Measurements from ENCODE around the gene SFT2D3. TPM values are rescaled to one million over a fixed set of nuclear protein-coding genes. Genes with fewer than 3 reads are reported as not detected.

The SFT2D3 gene
- total RNA-seq, 1 experiment from 2014 or later, result 4.7 TPM

DNA sequence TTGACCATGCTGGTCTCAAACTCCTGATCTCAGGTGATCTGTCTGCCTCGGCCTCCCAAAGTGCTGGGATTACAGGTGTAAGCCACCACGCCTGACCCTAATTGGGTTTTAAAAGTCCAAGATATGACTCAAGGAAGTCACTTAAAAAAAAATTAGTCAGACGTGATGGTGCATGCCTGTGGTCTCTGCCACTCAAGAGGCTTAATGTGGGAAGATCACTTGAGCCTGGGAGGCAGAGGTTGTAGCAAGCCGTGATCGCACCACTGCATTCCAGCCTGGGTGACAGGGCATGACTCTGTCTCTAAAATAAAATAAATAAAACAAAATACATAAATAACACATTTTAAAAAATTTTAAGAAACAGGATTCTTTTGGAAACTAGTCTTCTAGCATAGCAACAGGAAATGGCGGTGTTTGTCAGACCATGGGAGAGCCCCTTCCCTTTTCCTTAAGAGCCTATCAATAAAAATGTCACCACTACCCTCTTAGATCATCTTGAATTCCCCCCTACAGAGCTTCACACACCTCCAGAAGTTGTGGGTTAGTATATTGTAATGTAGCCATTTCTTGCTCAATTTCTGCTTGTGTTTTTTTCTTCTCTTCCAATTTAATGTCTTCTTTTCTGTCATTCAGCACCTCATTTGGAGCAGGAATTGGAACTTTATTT lies 20.1 kb downstream of the SFT2D3 start:
- Histone ChIP-seq H2AK5ac (ENCODE audit: insufficient read length, low read length) (no peak overlapping the region), H4K8ac (replicated peaks; ENCODE audit: insufficient read length, low read depth, low read length) (no peak overlapping the region), H3K14ac (ENCODE audit: insufficient read depth, low read length) (no peak overlapping the region), H3K23ac (ENCODE audit: insufficient read length, low read depth, low read length) (no peak overlapping the region), H2BK5ac (ENCODE audit: insufficient read length, low read length) (no peak overlapping the region), H3T11ph (ENCODE audit: low read length) (no peak overlapping the region), H4K20me1 (ENCODE audit: control insufficient read depth, insufficient read depth, insufficient read length) (no peaks in the 10 kb centered on the region), H3K27me3 (ENCODE audit: insufficient read depth, low read length) (no peaks in the 10 kb centered on the region), H3K18ac (ENCODE audit: insufficient read length, low read depth, low read length) (no peak overlapping the region), H2BK12ac (ENCODE audit: insufficient read length, low read depth, low read length) (no peak overlapping the region), H2AFZ (ENCODE audit: low read length) (no peak overlapping the region), H3K4me1 (ENCODE audit: insufficient read depth, low read length) (no peaks in the 10 kb centered on the region), H2BK120ac (ENCODE audit: low read depth, low read length, poor library complexity, severe bottlenecking) (no peak overlapping the region), H3K56ac (ENCODE audit: insufficient read length, low read depth, low read length) (no peak overlapping the region), H3K4me2 (ENCODE audit: insufficient read depth, insufficient read length, low read length) (no peak overlapping the region), H3K79me2 (ENCODE audit: insufficient read depth, low read length) (0 out of 2 replicates have a peak, but pooled peaks cover 2% of the 10 kb centered on the region), H3K4ac (ENCODE audit: low read depth, low read length) (no peak overlapping the region), H3K23me2 (ENCODE audit: insufficient read length, low read depth, low read length, poor library complexity, severe bottlenecking) (no peaks in the 10 kb centered on the region), H3K9me3 (ENCODE audit: control insufficient read depth, low read depth, low read length) (no peaks in the 10 kb centered on the region), H2BK20ac (ENCODE audit: low read depth, low read length, poor library complexity, severe bottlenecking) (no peak overlapping the region), H3K9ac (ENCODE audit: extremely low read depth, insufficient read length, low read length) (no peak overlapping the region), H4K5ac (ENCODE audit: insufficient read length, low read depth, low read length) (no peak overlapping the region), H4K91ac (ENCODE audit: insufficient read length, low read depth, low read length) (no peak overlapping the region), H3K79me1 (ENCODE audit: insufficient read depth, low read depth, low read length, poor library complexity, severe bottlenecking) (no peaks in the 10 kb centered on the region), H3K27ac (ENCODE audit: insufficient read length, low read depth, low read length) (no peak overlapping the region), H2BK15ac (ENCODE audit: low read depth, low read length) (no peak overlapping the region)
- TF ChIP-seq, protein P1, sequence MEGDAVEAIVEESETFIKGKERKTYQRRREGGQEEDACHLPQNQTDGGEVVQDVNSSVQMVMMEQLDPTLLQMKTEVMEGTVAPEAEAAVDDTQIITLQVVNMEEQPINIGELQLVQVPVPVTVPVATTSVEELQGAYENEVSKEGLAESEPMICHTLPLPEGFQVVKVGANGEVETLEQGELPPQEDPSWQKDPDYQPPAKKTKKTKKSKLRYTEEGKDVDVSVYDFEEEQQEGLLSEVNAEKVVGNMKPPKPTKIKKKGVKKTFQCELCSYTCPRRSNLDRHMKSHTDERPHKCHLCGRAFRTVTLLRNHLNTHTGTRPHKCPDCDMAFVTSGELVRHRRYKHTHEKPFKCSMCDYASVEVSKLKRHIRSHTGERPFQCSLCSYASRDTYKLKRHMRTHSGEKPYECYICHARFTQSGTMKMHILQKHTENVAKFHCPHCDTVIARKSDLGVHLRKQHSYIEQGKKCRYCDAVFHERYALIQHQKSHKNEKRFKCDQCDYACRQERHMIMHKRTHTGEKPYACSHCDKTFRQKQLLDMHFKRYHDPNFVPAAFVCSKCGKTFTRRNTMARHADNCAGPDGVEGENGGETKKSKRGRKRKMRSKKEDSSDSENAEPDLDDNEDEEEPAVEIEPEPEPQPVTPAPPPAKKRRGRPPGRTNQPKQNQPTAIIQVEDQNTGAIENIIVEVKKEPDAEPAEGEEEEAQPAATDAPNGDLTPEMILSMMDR (conservative IDR thresholded peaks at IDR 0.05), result no peak
- Mint-ChIP-seq H3K27ac (no peak overlapping the region), H3K27me3 (ENCODE audit: low read depth) (no peaks in the 10 kb centered on the region), H3K4me1 (peaks cover 5 to 8% of the 10 kb centered on the region in 2 experiments; a peak in 3 of 4 replicates), H3K4me3 (no peak overlapping the region), H3K36me3 (ENCODE audit: insufficient read depth in 1 of 3, low read depth in 3 of 3) (peaks cover 38 to 80% (median 62%) of the 10 kb centered on the region in 3 experiments), H3K9me3 (no peaks in the 10 kb centered on the region)
- no peak for DNase-seq
- no CpG with 5 or more reads among the region's 6 CpGs for WGBS (ENCODE audit: extremely low coverage, insufficient read length, low lambda C conversion rate)

Data from H9 (cell line).